Keratinocyte (primary cell): ENCODE data around the gene OR11H7. TPM values are rescaled to one million over a fixed set of nuclear protein-coding genes. Genes with fewer than 3 reads are reported as not detected.

ENCODE experiments used
- DNase-seq: peaks from one replicate; pipeline ENCODE4 v3.0.0-alpha.2; 2011; ENCODE audit warnings: low read depth, missing footprints, low spot score
- FAIRE-seq: peaks from 2 replicates; lab custom pipeline; 2011; peaks lifted over from hg19 to GRCh38; lab: Jason Lieb, UNC
- H2AFZ ChIP-seq: 2 replicates; pipeline ENCODE4 v1.6.0; 2012; ENCODE audit warnings: low read length, control low read depth, inconsistent platforms; ENCODE audit not compliant: control insufficient read depth
- H3K27ac ChIP-seq: 2 replicates; pipeline ENCODE4 v1.5.1; 2011; ENCODE audit warnings: low read length; ENCODE audit not compliant: control insufficient read depth, insufficient read depth
- H3K27me3 ChIP-seq: 3 replicates; pipeline ENCODE4 v1.6.0; 2011; ENCODE audit warnings: low read length; ENCODE audit not compliant: control insufficient read depth, insufficient read depth; ENCODE audit errors: extremely low read depth
- H3K36me3 ChIP-seq, 2 experiments: 2 replicates in 1 of 2; 3 replicates in 1 of 2; pipeline ENCODE4 v1.5.1; 2011; ENCODE audit warnings: low read length in 2 of 2, mild to moderate bottlenecking in 1 of 2; ENCODE audit not compliant: control insufficient read depth in 2 of 2, insufficient read depth in 2 of 2; ENCODE audit errors: extremely low read depth in 1 of 2
- H3K4me1 ChIP-seq: 3 replicates; pipeline ENCODE4 v1.5.1; 2011; ENCODE audit warnings: low read length; ENCODE audit not compliant: control insufficient read depth, insufficient read depth; ENCODE audit errors: extremely low read depth
- H3K4me2 ChIP-seq: 3 replicates; pipeline ENCODE4 v1.6.0; 2011; ENCODE audit warnings: low read depth, low read length; ENCODE audit not compliant: control insufficient read depth, insufficient read depth; ENCODE audit errors: extremely low read depth
- H3K4me3 ChIP-seq, 3 experiments: fragments of 200-600 bp in 1 of 3; sonication (generic) in 1 of 3; 2 replicates in 2 of 3; 3 replicates in 1 of 3; pipeline ENCODE4 v1.5.1; 2011 to 2016; ENCODE audit warnings: low read length in 3 of 3, mild to moderate bottlenecking in 3 of 3, control low read depth in 2 of 3, inconsistent platforms in 1 of 3, low read depth in 1 of 3, mixed read lengths in 1 of 3, mixed run types in 1 of 3, moderate library complexity in 1 of 3; ENCODE audit not compliant: control insufficient read depth in 2 of 3, insufficient read depth in 2 of 3; ENCODE audit errors: extremely low read depth in 1 of 3
- H3K79me2 ChIP-seq: 2 replicates; pipeline ENCODE4 v1.6.0; 2012; ENCODE audit warnings: low read length; ENCODE audit not compliant: control insufficient read depth, insufficient read depth
- H3K9ac ChIP-seq: 3 replicates; pipeline ENCODE4 v1.6.0; 2011; ENCODE audit warnings: low read length; ENCODE audit not compliant: control insufficient read depth, insufficient read depth; ENCODE audit errors: extremely low read depth
- H3K9me1 ChIP-seq: 3 replicates; pipeline ENCODE4 v1.6.0; 2011; ENCODE audit warnings: low read length; ENCODE audit not compliant: control insufficient read depth, insufficient read depth; ENCODE audit errors: extremely low read depth
- H3K9me3 ChIP-seq: 2 replicates; pipeline ENCODE4 v1.5.1; 2012; ENCODE audit warnings: low read depth, low read length; ENCODE audit not compliant: control insufficient read depth
- H4K20me1 ChIP-seq: 3 replicates; pipeline ENCODE4 v1.6.0; 2011; ENCODE audit warnings: low read length; ENCODE audit not compliant: control insufficient read depth, insufficient read depth; ENCODE audit errors: extremely low read depth
- CTCF ChIP-seq, 3 experiments: IDR thresholded peaks in 1 of 3; conservative IDR thresholded peaks in 1 of 3; optimal IDR thresholded peaks in 1 of 3; 2 replicates in 2 of 3; 3 replicates in 1 of 3; pipeline versions ENCODE3 to v1.5.1; 2011; ENCODE audit warnings: low read length in 3 of 3, mild to moderate bottlenecking in 3 of 3, moderate library complexity in 2 of 3, control low read depth in 1 of 3, inconsistent platforms in 1 of 3; ENCODE audit not compliant: insufficient read depth in 2 of 3; ENCODE audit errors: extremely low read depth in 1 of 3
- EZH2 ChIP-seq: IDR thresholded peaks from one replicate; pipeline ENCODE4 v1.6.1; 2012; ENCODE audit warnings: inconsistent platforms, mild to moderate bottlenecking, low read length, moderate library complexity
- dilution Hi-C: fragments of 300-500 bp; cut with MboI; formaldehyde crosslinking; loops from one replicate; pipeline ENCODE4 v1.7.0; 2020; ENCODE audit warnings: low sequenced_read_pairs; ENCODE audit not compliant: extremely low pct_ligation_motif_present
- polyA plus RNA-seq, 5 experiments: library from polyadenylated mRNA; depleted of rRNA in 3 of 5; stranded (reverse) in 3 of 5; stranded (forward) in 1 of 5; unstranded in 1 of 5; fragments of >200 nt; gene quantifications; 1 replicate in 1 of 5; 2 replicates in 3 of 5; 3 replicates in 1 of 5; pipeline versions ENCODE4 v1.2.1 to v1.2.3, GENCODE V29; 2011 to 2012; ENCODE audit warnings: missing spikeins in 2 of 5, low read depth in 1 of 5, low replicate concordance in 1 of 5

OR11H7 gene
- polyA plus RNA-seq, 1 donor (not counting 4 experiments of a cell fraction or from before 2014, with no cell fraction given): not detected

GRCh38 chr14:20195911-20196310 lies 32.9 kb upstream of the OR11H7 start:
- Histone ChIP-seq H3K9me3 (no peaks in the 10 kb centered on the region), H3K4me3 (no peak overlapping the region), H3K4me1 (no peaks in the 10 kb centered on the region), H3K9ac (no peak overlapping the region), H3K79me2 (no peaks in the 10 kb centered on the region), H3K27ac (no peak overlapping the region), H2AFZ (no peak overlapping the region), H3K27me3 (no peaks in the 10 kb centered on the region), H3K4me2 (no peak overlapping the region), H3K36me3 (no peaks in the 10 kb centered on the region), H3K9me1 (no peaks in the 10 kb centered on the region), H4K20me1 (no peaks in the 10 kb centered on the region)
- DNase-seq: no peak
- no peak for FAIRE-seq
- dilution Hi-C loops: no loop called here
- TF ChIP-seq CTCF (optimal IDR thresholded peaks at IDR 0.05 in 1 of 3, IDR thresholded peaks at IDR 0.05 in 1 of 3, conservative IDR thresholded peaks at IDR 0.05 in 1 of 3; ENCODE audit: extremely low read depth in 1 of 3, insufficient read depth in 2 of 3, low read length in 3 of 3) (no peak), EZH2 (no peak)

GRCh38 chr14:20197459-20197858 lies 31.3 kb upstream of the OR11H7 start:
- no peaks in the 10 kb centered on the region for H3K4me1 ChIP-seq
- H3K9ac ChIP-seq: no peak overlapping the region
- DNase-seq: no peak
- H3K27ac ChIP-seq: no peak overlapping the region
- H3K4me2 ChIP-seq: no peak overlapping the region
- H2AFZ ChIP-seq: no peak overlapping the region
- H3K27me3 ChIP-seq: no peaks in the 10 kb centered on the region
- no peaks in the 10 kb centered on the region for H3K9me3 ChIP-seq
- no peaks in the 10 kb centered on the region for H3K9me1 ChIP-seq
- H3K36me3 ChIP-seq: no peaks in the 10 kb centered on the region
- H3K79me2 ChIP-seq: no peaks in the 10 kb centered on the region
- H4K20me1 ChIP-seq: no peaks in the 10 kb centered on the region
- dilution Hi-C loops: no loop called here
- no peak for FAIRE-seq
- no peak for TF ChIP-seq CTCF (optimal IDR thresholded peaks at IDR 0.05 in 1 of 3, IDR thresholded peaks at IDR 0.05 in 1 of 3, conservative IDR thresholded peaks at IDR 0.05 in 1 of 3; ENCODE audit: extremely low read depth in 1 of 3, insufficient read depth in 2 of 3, low read length in 3 of 3)
- TF ChIP-seq EZH2: no peak
- H3K4me3 ChIP-seq: no peak overlapping the region
